ENCODE results near the gene MAGI2. TPM values are rescaled to one million over a fixed set of nuclear protein-coding genes. Genes with fewer than 3 reads are reported as not detected.

The MAGI2 gene
- total RNA-seq, 1 donor from 2014 or later = 10.7 TPM

- Mint-ChIP-seq H3K4me3 (ENCODE audit: unreplicated experiment) (no peak overlapping the region), H3K9me3 (ENCODE audit: unreplicated experiment) (no peaks in the 10 kb centered on the region), H3K36me3 (ENCODE audit: unreplicated experiment) (no peaks in the 10 kb centered on the region), H3K27me3 (ENCODE audit: unreplicated experiment) (no peaks in the 10 kb centered on the region), H3K4me1 (ENCODE audit: unreplicated experiment) (peaks cover 12% of the 10 kb centered on the region), H3K27ac (ENCODE audit: unreplicated experiment) (no peak overlapping the region)
- no peak for TF ChIP-seq CTCF (IDR thresholded peaks at IDR 0.05)
- no peak for DNase-seq (ENCODE audit: extremely low spot score, unreplicated experiment)
Measured at GRCh38 chr7:79407351-79407750, 46.1 kb downstream of the MAGI2 start.

- peaks cover 12% of the 10 kb centered on the region for H3K4me1 Mint-ChIP-seq (ENCODE audit: unreplicated experiment)
- H3K9me3 Mint-ChIP-seq (ENCODE audit: unreplicated experiment) = no peaks in the 10 kb centered on the region
- H3K36me3 Mint-ChIP-seq (ENCODE audit: unreplicated experiment) = no peaks in the 10 kb centered on the region
- TF ChIP-seq CTCF (IDR thresholded peaks at IDR 0.05) = no peak
- H3K27me3 Mint-ChIP-seq (ENCODE audit: unreplicated experiment) = no peaks in the 10 kb centered on the region
- H3K4me3 Mint-ChIP-seq (ENCODE audit: unreplicated experiment) = no peak overlapping the region
- H3K27ac Mint-ChIP-seq (ENCODE audit: unreplicated experiment) = no peak overlapping the region
- no peak for DNase-seq (ENCODE audit: extremely low spot score, unreplicated experiment)
Measured at GRCh38 chr7:79406371-79406770, 47.1 kb downstream of the MAGI2 start.

- TF ChIP-seq CTCF (IDR thresholded peaks at IDR 0.05) = no peak
- Mint-ChIP-seq H3K4me3 (ENCODE audit: unreplicated experiment) (no peak overlapping the region), H3K27me3 (ENCODE audit: unreplicated experiment) (no peaks in the 10 kb centered on the region), H3K27ac (ENCODE audit: unreplicated experiment) (no peak overlapping the region), H3K4me1 (ENCODE audit: unreplicated experiment) (peaks cover 17% of the 10 kb centered on the region), H3K36me3 (ENCODE audit: unreplicated experiment) (no peaks in the 10 kb centered on the region), H3K9me3 (ENCODE audit: unreplicated experiment) (no peaks in the 10 kb centered on the region)
- no peak for DNase-seq (ENCODE audit: extremely low spot score, unreplicated experiment)
Measured at GRCh38 chr7:79405368-79405767, 48.1 kb downstream of the MAGI2 start.

- no peaks in the 10 kb centered on the region for H3K9me3 Mint-ChIP-seq (ENCODE audit: unreplicated experiment)
Measured at GRCh38 chr7:79403879-79404278, 49.6 kb downstream of the MAGI2 start.

GRCh38 chr7:79403451-79403850, 50.0 kb downstream of the MAGI2 start:
- Mint-ChIP-seq H3K4me3 (ENCODE audit: unreplicated experiment) (no peak overlapping the region), H3K4me1 (ENCODE audit: unreplicated experiment) (peaks cover 17% of the 10 kb centered on the region), H3K27me3 (ENCODE audit: unreplicated experiment) (no peaks in the 10 kb centered on the region), H3K27ac (ENCODE audit: unreplicated experiment) (peak overlapping the region; percentile 10), H3K36me3 (ENCODE audit: unreplicated experiment) (no peaks in the 10 kb centered on the region), H3K9me3 (ENCODE audit: unreplicated experiment) (no peaks in the 10 kb centered on the region)
- TF ChIP-seq CTCF (IDR thresholded peaks at IDR 0.05) = no peak
- no peak for DNase-seq (ENCODE audit: extremely low spot score, unreplicated experiment)

More at GRCh38 chr7:79403879-79404278, 49.6 kb downstream of the MAGI2 start:
- peaks cover 17% of the 10 kb centered on the region for H3K4me1 Mint-ChIP-seq (ENCODE audit: unreplicated experiment)
- H3K27me3 Mint-ChIP-seq (ENCODE audit: unreplicated experiment) = no peaks in the 10 kb centered on the region
- peak overlapping the region; percentile 10 for H3K27ac Mint-ChIP-seq (ENCODE audit: unreplicated experiment)
- DNase-seq (ENCODE audit: extremely low spot score, unreplicated experiment) = no peak
- no peak for TF ChIP-seq CTCF (IDR thresholded peaks at IDR 0.05)
- no peaks in the 10 kb centered on the region for H3K36me3 Mint-ChIP-seq (ENCODE audit: unreplicated experiment)
- no peak overlapping the region for H3K4me3 Mint-ChIP-seq (ENCODE audit: unreplicated experiment)

Data from osteocyte (in vitro differentiated cells).